ENCODE data around the gene UBE2D4.
"Not testable (repeated sequence)": the region's sequence is repeated elsewhere in the genome, so short reads cannot be mapped to it uniquely, and the experiment has no call there.

The UBE2D4 gene

GRCh38 chr7:43933902-43934560 is 7.8 kb downstream of the UBE2D4 start:
- CTCF ChIA-PET: no interaction called here
- Mint-ChIP-seq H3K4me3 (no peak overlapping the region), H3K27me3 (no peaks in the 10 kb centered on the region), H3K36me3 (no peaks in the 10 kb centered on the region), H3K9me3 (no peaks in the 10 kb centered on the region), H3K4me1 (peaks cover 4% of the 10 kb centered on the region), H3K27ac (no peak overlapping the region)
- DNase-seq: no peak

GRCh38 chr7:43937444-43937843 is 11.2 kb downstream of the UBE2D4 start:
- H3K4me3 Mint-ChIP-seq: no peak overlapping the region
- no peak overlapping the region for H3K27ac Mint-ChIP-seq
- CTCF ChIA-PET: no interaction called here
- H3K9me3 Mint-ChIP-seq: no peaks in the 10 kb centered on the region
- H3K36me3 Mint-ChIP-seq: no peaks in the 10 kb centered on the region
- no peak for DNase-seq
- no peaks in the 10 kb centered on the region for H3K27me3 Mint-ChIP-seq
- H3K4me1 Mint-ChIP-seq: no peaks in the 10 kb centered on the region

- Mint-ChIP-seq H3K4me3 (no peak overlapping the region), H3K27me3 (no peaks in the 10 kb centered on the region), H3K9me3 (no peaks in the 10 kb centered on the region), H3K27ac (no peak overlapping the region), H3K4me1 (no peaks in the 10 kb centered on the region), H3K36me3 (no peaks in the 10 kb centered on the region)
- no peak for DNase-seq
- CTCF ChIA-PET: no interaction called here
Measured at GRCh38 chr7:43938892-43939482, 12.8 kb downstream of the UBE2D4 start.

- H3K36me3 Mint-ChIP-seq: peaks cover 2% of the 10 kb centered on the region
- H3K9me3 Mint-ChIP-seq: no peaks in the 10 kb centered on the region
- H3K4me1 Mint-ChIP-seq: no peaks in the 10 kb centered on the region
- H3K27me3 Mint-ChIP-seq: no peaks in the 10 kb centered on the region
- CTCF ChIA-PET: interaction anchor here (1.5 kb wide), 1 partner anchor 93 kb away, joined by 3 read pairs; no protein-coding TSS in a partner anchor
- no peak overlapping the region for H3K27ac Mint-ChIP-seq
- no peak for DNase-seq
- no peak overlapping the region for H3K4me3 Mint-ChIP-seq
Measured at GRCh38 chr7:43942250-43942649, 16.0 kb downstream of the UBE2D4 start.

GRCh38 chr7:43942997-43943396 is 16.8 kb downstream of the UBE2D4 start:
- no peaks in the 10 kb centered on the region for H3K27me3 Mint-ChIP-seq
- no peak overlapping the region for H3K27ac Mint-ChIP-seq
- no peaks in the 10 kb centered on the region for H3K4me1 Mint-ChIP-seq
- H3K4me3 Mint-ChIP-seq: no peak overlapping the region
- H3K9me3 Mint-ChIP-seq: no peaks in the 10 kb centered on the region
- peaks cover 9% of the 10 kb centered on the region for H3K36me3 Mint-ChIP-seq
- DNase-seq: no peak
- CTCF ChIA-PET: interaction anchor here (1.2 to 1.5 kb wide), 2 partner anchors 16 to 94 kb away, joined by 3 read pairs; partner anchors contain the start of gene UBE2D4

GRCh38 chr7:43943417-43944187 is 17.4 kb downstream of the UBE2D4 start:
- H3K27ac Mint-ChIP-seq: no peak overlapping the region
- CTCF ChIA-PET: interaction anchor here (1.2 to 1.5 kb wide), 2 partner anchors 17 to 94 kb away, joined by 3 read pairs; partner anchors contain the start of gene UBE2D4

GRCh38 chr7:43944286-43944685 is 18.1 kb downstream of the UBE2D4 start:
- no peak for DNase-seq
- Mint-ChIP-seq H3K4me1 (no peaks in the 10 kb centered on the region), H3K27me3 (no peaks in the 10 kb centered on the region), H3K4me3 (no peak overlapping the region), H3K27ac (no peak overlapping the region), H3K9me3 (no peaks in the 10 kb centered on the region), H3K36me3 (peaks cover 12% of the 10 kb centered on the region)
- CTCF ChIA-PET: no interaction called here

More at GRCh38 chr7:43943417-43944187, 17.4 kb downstream of the UBE2D4 start:
- DNase-seq: no peak
- Mint-ChIP-seq H3K36me3 (peaks cover 12% of the 10 kb centered on the region), H3K4me1 (no peaks in the 10 kb centered on the region), H3K4me3 (no peak overlapping the region), H3K9me3 (no peaks in the 10 kb centered on the region), H3K27me3 (no peaks in the 10 kb centered on the region)

- H3K9me3 Mint-ChIP-seq: no peaks in the 10 kb centered on the region
- H3K27ac Mint-ChIP-seq: no peak overlapping the region
- CTCF ChIA-PET: no interaction called here
- no peak overlapping the region for H3K4me3 Mint-ChIP-seq
- H3K4me1 Mint-ChIP-seq: peaks cover 9% of the 10 kb centered on the region
- no peak for DNase-seq
- peaks cover 20% of the 10 kb centered on the region for H3K36me3 Mint-ChIP-seq
- H3K27me3 Mint-ChIP-seq: no peaks in the 10 kb centered on the region
Measured at GRCh38 chr7:43952028-43952427, 25.8 kb downstream of the UBE2D4 start.

- DNase-seq: no peak
- H3K36me3 Mint-ChIP-seq: peaks cover 14% of the 10 kb centered on the region
- CTCF ChIA-PET: no interaction called here
- no peak overlapping the region for H3K4me3 Mint-ChIP-seq
- no peaks in the 10 kb centered on the region for H3K9me3 Mint-ChIP-seq
- H3K4me1 Mint-ChIP-seq: peaks cover 9% of the 10 kb centered on the region
- H3K27ac Mint-ChIP-seq: no peak overlapping the region
- no peaks in the 10 kb centered on the region for H3K27me3 Mint-ChIP-seq
Measured at GRCh38 chr7:43953071-43953470, 26.8 kb downstream of the UBE2D4 start.

- DNase-seq: peak; percentile 49
- H3K9me3 Mint-ChIP-seq: peaks cover 4% of the 10 kb centered on the region
- peaks cover 9% of the 10 kb centered on the region for H3K4me1 Mint-ChIP-seq
- no peak overlapping the region for H3K4me3 Mint-ChIP-seq
- H3K36me3 Mint-ChIP-seq: peaks cover 12% of the 10 kb centered on the region
- no peak overlapping the region for H3K27ac Mint-ChIP-seq
- CTCF ChIA-PET: interaction anchor here (1.3 kb wide), 1 partner anchor 28 kb away, joined by 3 read pairs; no protein-coding TSS in a partner anchor
- no peaks in the 10 kb centered on the region for H3K27me3 Mint-ChIP-seq
Measured at GRCh38 chr7:43954524-43955228, 28.4 kb downstream of the UBE2D4 start.

- no peak for DNase-seq
- Mint-ChIP-seq H3K4me3 (no peak overlapping the region), H3K9me3 (peaks cover 4% of the 10 kb centered on the region), H3K4me1 (peaks cover 9% of the 10 kb centered on the region), H3K27me3 (no peaks in the 10 kb centered on the region), H3K27ac (peak overlapping the region; percentile 14), H3K36me3 (peaks cover 23% of the 10 kb centered on the region)
- CTCF ChIA-PET: interaction anchor here (0.5 kb wide), 1 partner anchor 618 kb away, joined by 5 read pairs; no protein-coding TSS in a partner anchor
Measured at GRCh38 chr7:43956027-43956426, 29.8 kb downstream of the UBE2D4 start.

- H3K27ac Mint-ChIP-seq: no peak overlapping the region
- no peak for DNase-seq
- H3K36me3 Mint-ChIP-seq: peaks cover 14% of the 10 kb centered on the region
- CTCF ChIA-PET: no interaction called here
- no peak overlapping the region for H3K4me3 Mint-ChIP-seq
- no peaks in the 10 kb centered on the region for H3K27me3 Mint-ChIP-seq
- peaks cover 4% of the 10 kb centered on the region for H3K9me3 Mint-ChIP-seq
- peaks cover 6% of the 10 kb centered on the region for H3K4me1 Mint-ChIP-seq
Measured at GRCh38 chr7:43960933-43961332, 34.7 kb downstream of the UBE2D4 start.

- H3K36me3 Mint-ChIP-seq, CTCF ChIA-PET, H3K27me3 Mint-ChIP-seq, DNase-seq, H3K27ac Mint-ChIP-seq, H3K9me3 Mint-ChIP-seq, H3K4me3 Mint-ChIP-seq, H3K4me1 Mint-ChIP-seq: not testable (repeated sequence)
Measured at GRCh38 chr7:43966392-43966791, 40.2 kb downstream of the UBE2D4 start.
